Limb (tissue), 2 donors: Measurements from ENCODE around the gene PLCH2.

ENCODE experiments used
- DNase-seq, 2 donors: peaks; one replicate each; pipeline ENCODE4 v3.0.0-alpha.2; 2016; ENCODE audit errors: extremely low spot score in 2 of 2

PLCH2 gene

DNA sequence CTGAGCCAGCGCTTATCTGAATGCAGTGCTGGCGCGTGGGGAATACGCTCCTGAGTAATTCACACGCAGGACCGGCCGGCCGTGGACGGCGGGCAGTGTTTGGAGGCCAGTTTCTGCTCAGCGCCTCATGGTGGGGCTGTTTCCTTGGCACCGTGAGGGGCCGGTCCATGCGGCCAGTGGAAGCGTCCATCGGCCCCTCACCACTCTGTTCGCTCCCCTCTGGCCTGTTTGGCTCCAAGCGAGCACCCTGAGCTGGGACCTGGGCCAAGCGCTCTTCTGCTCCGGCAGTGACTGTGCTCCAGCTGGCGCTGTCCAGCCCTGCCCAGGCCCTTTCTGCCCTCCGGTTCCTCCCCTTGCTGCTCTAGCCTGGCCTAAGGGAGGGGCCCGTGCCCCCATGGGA is 16.3 kb upstream of the PLCH2 start:
- DNase-seq: no peak

GRCh38 chr1:2460203-2460602 is 15.9 kb upstream of the PLCH2 start:
- DNase-seq: no peak

DNA sequence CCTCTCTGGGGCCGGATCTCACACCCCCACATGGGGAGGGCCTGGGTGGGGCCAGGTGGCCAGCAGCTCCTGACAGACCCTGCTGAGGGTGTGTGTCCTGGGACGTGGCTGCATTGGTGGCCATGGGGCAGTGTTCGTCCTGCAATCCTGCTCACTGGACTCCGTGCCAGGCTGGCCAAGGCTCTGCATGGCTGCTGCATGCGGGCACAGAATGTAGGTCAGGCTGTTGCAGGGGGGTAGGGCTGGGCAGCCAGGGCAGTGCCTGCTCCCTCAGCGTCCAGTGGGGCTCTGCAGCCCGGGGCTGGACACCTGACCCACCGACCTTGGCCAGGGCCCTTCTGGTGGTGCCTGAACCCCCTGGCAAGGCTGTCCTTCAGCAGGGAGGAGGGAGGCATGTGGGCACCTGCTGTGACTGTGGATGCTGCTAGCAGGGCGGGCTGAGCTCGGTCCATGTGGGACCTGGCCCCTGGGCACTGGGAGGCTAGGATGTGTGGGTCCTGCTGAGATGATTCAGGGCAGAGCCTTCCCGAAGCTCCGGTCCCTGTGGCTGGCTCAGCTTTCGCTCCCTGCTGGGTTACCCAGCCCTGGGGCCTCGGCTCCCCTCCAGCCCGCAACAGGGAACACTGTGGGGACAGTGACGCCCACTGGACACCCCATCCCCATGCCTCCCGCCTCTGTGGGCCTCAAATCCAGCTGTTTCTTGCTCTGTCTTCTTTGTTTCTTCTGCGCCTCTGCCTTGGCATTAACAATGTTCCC is 14.9 kb upstream of the PLCH2 start:
- no peak for DNase-seq

- DNase-seq: no peak
Observed at GRCh38 chr1:2462819-2463218, 13.3 kb upstream of the PLCH2 start.

- DNase-seq: no peak
Observed at GRCh38 chr1:2463396-2463795, 12.7 kb upstream of the PLCH2 start.

DNA sequence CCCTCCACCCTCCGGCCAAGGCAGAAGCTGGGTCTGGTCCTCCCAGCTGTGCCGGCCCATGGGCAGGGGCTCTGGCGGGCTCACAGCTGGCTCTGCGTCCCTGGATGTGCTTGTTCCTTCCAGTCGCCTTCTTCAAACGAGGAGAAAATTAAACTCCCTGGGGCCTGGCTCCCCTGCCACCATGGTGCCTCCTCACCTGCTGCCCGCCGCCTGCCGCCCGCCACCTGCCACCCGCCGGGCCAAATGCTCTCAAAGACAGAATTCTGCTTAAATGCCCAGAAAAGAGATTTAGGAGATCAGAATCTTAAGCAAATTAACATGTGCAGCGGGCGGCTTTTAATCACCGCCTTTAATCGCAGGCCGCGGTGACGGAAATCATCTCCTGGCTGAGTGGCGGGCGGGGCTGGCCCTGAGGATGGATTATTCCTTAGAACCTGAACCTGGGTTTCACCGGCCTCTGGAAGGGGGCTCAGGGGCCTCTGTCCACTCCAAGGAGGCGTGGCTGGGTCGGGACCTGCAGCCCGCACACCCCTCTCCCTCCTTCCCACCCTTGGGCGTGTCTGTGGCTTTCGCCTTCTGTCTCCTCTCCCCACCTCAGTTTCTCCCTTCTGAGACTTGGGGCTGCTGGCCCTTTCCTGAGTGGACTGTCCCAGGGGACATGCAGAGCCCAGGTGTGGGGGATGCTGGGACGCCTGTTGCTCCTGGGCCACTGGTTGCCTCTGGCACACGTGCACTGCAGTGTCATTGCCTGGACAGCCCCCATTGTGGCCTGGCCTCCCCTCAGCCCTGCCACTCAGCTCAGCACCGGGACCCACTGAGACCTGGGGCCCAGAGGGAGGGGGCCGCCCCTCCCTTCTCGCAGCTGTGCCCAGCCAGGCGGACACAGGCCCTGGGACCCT is 10.5 kb upstream of the PLCH2 start:
- DNase-seq: no peak

- no peak for DNase-seq
Observed at GRCh38 chr1:2466270-2466665, 9.8 kb upstream of the PLCH2 start.

GRCh38 chr1:2466958-2467554 is 9.0 kb upstream of the PLCH2 start:
- peak in 1 of 2 donors; percentile 57 for DNase-seq

GRCh38 chr1:2468041-2468472 is 8.0 kb upstream of the PLCH2 start:
- DNase-seq: peak in 1 of 2 donors; percentile 75

GRCh38 chr1:2468540-2468939 is 7.5 kb upstream of the PLCH2 start:
- DNase-seq: no peak

DNA sequence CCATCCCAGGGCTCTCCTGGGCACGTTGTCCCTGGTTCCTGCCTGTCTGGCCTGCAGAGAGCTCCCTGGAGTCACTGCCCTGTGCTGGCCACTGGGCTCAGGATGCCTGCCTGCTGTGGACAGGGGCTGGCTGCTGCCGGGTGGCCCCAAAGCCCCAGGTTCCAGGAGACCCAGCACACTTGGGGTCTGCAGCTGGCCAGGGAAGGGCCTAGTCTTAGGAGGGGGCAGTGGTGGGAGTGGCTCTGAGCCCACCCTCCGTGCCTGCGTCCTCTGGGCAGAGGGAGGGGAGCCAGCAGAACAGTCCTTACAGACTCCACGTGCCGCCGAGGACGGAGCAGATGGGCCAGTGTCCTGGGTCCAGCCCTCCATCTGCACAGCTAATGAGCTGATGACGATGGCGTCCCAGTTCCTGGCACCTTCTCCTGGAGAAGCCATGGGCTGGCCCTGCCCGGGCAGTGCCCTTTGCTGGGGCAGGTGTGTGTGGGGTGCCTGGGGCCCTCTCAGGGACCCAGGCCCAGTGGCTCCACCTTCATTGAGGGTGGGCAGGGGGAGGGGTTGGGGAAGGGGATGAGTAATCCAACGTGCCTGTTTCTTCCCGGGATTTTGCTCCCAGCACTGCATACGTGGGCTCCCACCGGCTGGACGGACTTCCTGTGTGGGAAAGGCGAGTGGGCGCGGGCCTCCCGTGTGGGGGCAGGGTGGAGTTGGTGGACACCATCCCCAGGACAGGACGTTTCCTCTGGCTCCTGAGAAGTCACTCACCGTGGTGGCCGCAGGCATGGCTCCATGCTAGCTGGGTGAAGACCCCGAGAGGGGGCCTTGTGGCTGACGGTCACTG is 6.8 kb upstream of the PLCH2 start:
- DNase-seq: no peak

- peak in 1 of 2 donors; percentile 60 for DNase-seq
Observed at GRCh38 chr1:2470290-2471158, 5.6 kb upstream of the PLCH2 start.

DNA sequence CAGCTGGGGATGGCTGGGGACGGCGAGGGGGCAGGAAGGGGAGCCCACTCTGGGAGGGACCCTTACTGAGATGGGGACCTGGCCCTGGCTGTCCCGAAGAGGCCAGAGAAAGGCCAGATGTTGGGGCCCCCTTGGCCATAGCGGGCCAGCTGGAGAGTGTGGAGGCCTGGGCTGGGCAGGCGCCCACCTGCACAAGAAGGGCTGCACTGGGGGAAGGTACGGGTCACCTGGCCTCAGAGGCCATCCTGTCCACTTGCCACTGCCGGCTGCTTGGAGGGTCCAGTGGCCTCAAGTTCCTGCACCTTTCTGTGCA is 5.0 kb upstream of the PLCH2 start:
- no peak for DNase-seq

DNA sequence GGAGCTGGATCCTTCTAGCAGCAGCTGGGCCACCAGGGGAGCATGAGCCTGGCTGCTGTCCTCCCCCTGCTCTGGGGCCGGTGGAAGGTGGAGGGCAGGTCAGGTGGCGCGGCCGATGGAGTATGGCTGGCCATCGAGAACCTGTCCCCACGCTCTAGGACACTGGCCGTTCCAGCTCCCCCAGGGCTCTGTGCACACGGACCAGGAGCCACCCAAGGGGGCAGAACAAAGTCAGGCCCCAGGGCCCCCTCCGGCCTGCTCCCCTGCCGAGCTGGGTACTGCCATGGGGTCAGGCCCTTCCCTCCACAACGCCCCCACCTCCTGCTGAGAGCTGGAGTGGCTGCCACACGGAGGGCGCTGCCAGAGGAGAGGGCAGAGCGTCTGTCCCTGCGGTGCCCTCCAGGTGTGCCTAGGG is 4.5 kb upstream of the PLCH2 start:
- DNase-seq: no peak

DNA sequence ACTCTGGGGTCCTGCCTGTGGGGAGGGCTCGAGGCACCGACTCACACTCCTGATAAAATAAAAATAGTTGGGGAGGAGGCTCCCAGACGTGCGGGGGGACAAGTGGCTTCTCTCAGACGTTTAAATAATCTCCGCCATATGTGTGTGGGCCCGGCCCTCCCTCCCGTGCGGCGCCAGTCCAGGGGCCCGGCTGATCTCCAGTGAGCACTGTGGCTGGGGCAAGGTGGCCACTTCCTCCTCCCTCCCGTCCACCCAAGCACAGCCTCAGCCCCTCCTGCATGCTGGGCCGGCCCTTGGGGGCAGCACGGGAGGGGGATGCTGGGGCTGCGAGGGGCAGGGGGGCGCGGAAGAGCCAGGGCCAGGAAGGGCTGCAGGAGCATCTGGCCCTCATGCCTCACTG is 4.0 kb upstream of the PLCH2 start:
- DNase-seq: no peak

DNA sequence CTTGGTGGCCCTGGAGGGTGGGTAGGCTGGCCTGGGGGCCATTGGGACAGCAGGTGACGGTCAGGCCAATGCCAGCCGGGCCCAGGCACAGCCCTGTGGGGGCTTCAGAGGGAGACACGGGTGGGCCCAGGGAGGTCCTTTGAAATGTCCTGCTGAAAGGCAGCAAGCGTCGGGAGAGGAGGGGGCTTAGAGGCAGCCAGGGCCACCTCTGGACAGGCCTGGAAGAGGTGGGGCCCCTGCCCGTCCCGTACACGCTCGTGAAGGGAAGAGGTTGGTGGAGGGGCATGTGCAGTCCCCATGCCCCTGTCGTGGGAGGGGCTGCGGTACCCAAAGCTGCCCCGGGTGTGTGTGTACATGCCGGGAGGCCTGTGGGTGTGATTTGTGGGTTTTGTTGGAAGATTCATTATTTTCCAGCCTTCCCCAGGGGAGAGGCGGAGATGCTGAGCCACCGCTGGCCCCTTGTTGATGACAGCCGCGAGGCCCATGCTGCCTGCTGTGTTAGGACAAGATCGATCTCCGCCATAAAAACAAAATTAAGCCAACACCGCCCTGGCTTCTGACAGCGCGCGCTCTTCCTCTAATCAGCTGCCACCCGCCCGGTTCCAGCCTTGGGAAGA is 3.4 kb upstream of the PLCH2 start:
- no peak for DNase-seq

GRCh38 chr1:2473198-2473597 is 2.9 kb upstream of the PLCH2 start:
- no peak for DNase-seq

DNA sequence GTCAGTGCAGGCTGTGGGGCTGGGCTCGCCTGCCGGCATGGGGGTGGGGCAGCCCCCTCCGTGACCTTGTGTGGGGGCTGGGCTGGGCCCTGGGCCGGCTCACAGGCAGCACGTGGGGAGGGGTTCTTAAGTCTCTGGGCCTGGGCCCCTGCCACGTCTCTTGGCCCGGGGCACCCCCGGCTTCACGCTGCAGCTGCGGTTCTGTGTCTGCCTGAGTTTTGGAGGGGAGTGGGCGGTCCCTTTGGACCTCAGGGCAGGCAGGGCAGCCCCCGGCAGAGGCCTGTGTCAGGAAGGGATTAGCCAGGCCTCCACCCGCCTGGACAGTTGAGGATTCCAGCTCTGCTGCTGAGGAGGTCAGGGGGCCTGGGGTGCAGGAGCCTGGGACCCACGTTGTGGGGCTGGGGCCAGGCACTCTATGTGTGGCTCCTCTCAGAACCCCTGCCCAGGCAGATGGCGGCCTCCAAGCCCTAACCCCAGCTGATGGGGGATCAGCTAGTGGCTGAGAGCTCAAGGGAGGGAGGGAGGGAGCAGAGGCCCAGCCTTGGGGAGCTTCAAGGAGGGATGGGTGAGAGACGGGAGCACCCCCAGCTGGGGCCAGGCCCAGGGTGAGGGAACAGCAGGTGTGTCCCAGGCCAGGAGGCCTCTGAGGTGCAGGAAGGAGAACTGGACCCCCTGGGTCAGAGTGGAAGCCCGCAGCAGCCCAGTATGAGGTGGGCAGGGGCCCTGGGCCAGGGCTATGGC is 1.8 kb upstream of the PLCH2 start:
- DNase-seq: no peak

- no peak for DNase-seq
Observed at GRCh38 chr1:2474933-2475371, 1.1 kb upstream of the PLCH2 start.
